HepG2 (cell line): Measurements from ENCODE around the gene ETV2. TPM values are rescaled to one million over a fixed set of nuclear protein-coding genes. Genes with fewer than 3 reads are reported as not detected.
"Not testable (repeated sequence)": the region's sequence is repeated elsewhere in the genome, so short reads cannot be mapped to it uniquely, and the experiment has no call there.

Experiments used
- ATAC-seq: fragments of 200-7000 bp; cut with Tn5 transposase; 3 replicates; pipeline ENCODE4 v1.9.1; 2020; ENCODE audit warnings: mild to moderate bottlenecking, moderate library complexity
- BruUV-seq: library from RNA; stranded (reverse); fragments of 400-500 nt; replicated peaks from 2 replicates; lab custom pipeline; 2021; lab: Mats Ljungman, UMichigan
- CTCF ChIA-PET: fragments of 300-600 bp; formaldehyde crosslinking; extraction: SDS; loops from one replicate; lab custom pipeline; 2021; ENCODE audit warnings: low total read pairs, inconsistent platforms, low intra/inter-chr PET ratio; lab: Yijun Ruan, JAX
- POLR2A ChIA-PET: fragments of 350-600 bp; sonication (Branson Sonifier 250); formaldehyde crosslinking; loops from one replicate; lab custom pipeline; 2020; ENCODE audit warnings: antibody characterized with exemption, inconsistent platforms; lab: Yijun Ruan, JAX
- DNase-seq: peaks from one replicate; pipeline ENCODE4 v3.0.0-alpha.2; 2015; ENCODE audit warnings: low spot score
- FAIRE-seq: peaks from 3 replicates; lab custom pipeline; 2011; peaks lifted over from hg19 to GRCh38; lab: Jason Lieb, UNC
- H2AFZ ChIP-seq: one replicate; pipeline ENCODE4 v1.6.1; 2011; ENCODE audit warnings: low read length, inconsistent platforms
- H3K27ac ChIP-seq: fragments of 300-600 bp; 3 replicates; pipeline ENCODE4 v1.8.0; 2011; ENCODE audit warnings: mixed run types, mild to moderate bottlenecking, mixed read lengths, low read length, inconsistent platforms; ENCODE audit not compliant: insufficient read depth; ENCODE audit errors: extremely low read length
- H3K27me3 ChIP-seq, 2 experiments: fragments of 200-600 bp in 1 of 2; 2 replicates in 1 of 2; 3 replicates in 1 of 2; pipeline versions ENCODE4 v1.6.0 to v1.8.0; 2011; ENCODE audit warnings: low read length in 2 of 2, mild to moderate bottlenecking in 2 of 2, moderate library complexity in 2 of 2, inconsistent platforms in 1 of 2; ENCODE audit not compliant: insufficient read depth in 2 of 2, control insufficient read depth in 1 of 2
- H3K36me3 ChIP-seq, 2 experiments: fragments of 200-600 bp in 1 of 2; replicated peaks in 1 of 2; 2 replicates in 1 of 2; 3 replicates in 1 of 2; pipeline versions ENCODE4 v1.5.1 to v1.8.0; 2011; ENCODE audit warnings: low read length in 2 of 2, inconsistent platforms in 1 of 2; ENCODE audit not compliant: insufficient read depth in 2 of 2, control insufficient read depth in 1 of 2
- H3K4me1 ChIP-seq: 2 replicates; pipeline ENCODE4 v1.5.1; 2012; ENCODE audit warnings: low read length, inconsistent platforms; ENCODE audit not compliant: insufficient read depth
- H3K4me2 ChIP-seq: 2 replicates; pipeline ENCODE4 v1.6.0; 2011; ENCODE audit warnings: low read depth, low read length, inconsistent platforms
- H3K4me3 ChIP-seq, 3 experiments: fragments of 200-600 bp in 1 of 3; sonication (generic), shearing (Covaris generic) in 1 of 3; replicated peaks in 1 of 3; 2 replicates each; pipeline ENCODE4 v1.5.1; 2011 to 2016; ENCODE audit warnings: low read length in 3 of 3, inconsistent platforms in 2 of 3, low read depth in 2 of 3, mild to moderate bottlenecking in 2 of 3, control low read depth in 1 of 3, mixed read lengths in 1 of 3; ENCODE audit not compliant: insufficient read depth in 1 of 3
- H3K79me2 ChIP-seq: one replicate; pipeline ENCODE4 v1.6.1; 2011; ENCODE audit warnings: low read length, inconsistent platforms; ENCODE audit not compliant: insufficient read depth
- H3K9ac ChIP-seq: 2 replicates; pipeline ENCODE4 v1.6.0; 2011; ENCODE audit warnings: mild to moderate bottlenecking, low read depth, low read length, inconsistent platforms; ENCODE audit not compliant: insufficient read depth
- H3K9me3 ChIP-seq: 2 replicates; pipeline ENCODE4 v1.5.1; 2012; ENCODE audit warnings: mild to moderate bottlenecking, low read length
- H4K20me1 ChIP-seq: 2 replicates; pipeline ENCODE4 v1.6.0; 2011; ENCODE audit warnings: inconsistent platforms, mild to moderate bottlenecking, low read length, moderate library complexity; ENCODE audit not compliant: insufficient read depth
- ATF1 ChIP-seq: IDR thresholded peaks from 2 replicates; pipeline ENCODE4 v1.6.1; 2016; ENCODE audit warnings: mild to moderate bottlenecking, control low read depth
- CTCF ChIP-seq: sonication (generic); formaldehyde crosslinking; IDR thresholded peaks from 2 replicates; pipeline ENCODE4 v1.5.0; 2020; ENCODE audit warnings: mild to moderate bottlenecking, missing genetic modification reagents, moderate library complexity
- FOXA1 ChIP-seq, 2 experiments: fragments of 450-650 bp in 1 of 2; sonication (generic) in 1 of 2; formaldehyde crosslinking in 1 of 2; IDR thresholded peaks; 2 replicates each; pipeline versions ENCODE4 v1.4.0 to v1.6.1; 2016 to 2020; ENCODE audit warnings: missing genetic modification reagents in 1 of 2
- MLLT10 ChIP-seq: sonication (generic); formaldehyde crosslinking; IDR thresholded peaks from 2 replicates; pipeline ENCODE4 v1.4.0; 2020; ENCODE audit warnings: missing genetic modification reagents
- NCOA5 ChIP-seq: sonication (generic); formaldehyde crosslinking; IDR thresholded peaks from 2 replicates; pipeline ENCODE4 v1.4.0; 2020; ENCODE audit warnings: missing genetic modification reagents
- RAD21 ChIP-seq: fragments of 450-650 bp; formaldehyde crosslinking; IDR thresholded peaks from 2 replicates; pipeline ENCODE4 v1.5.0; 2020; ENCODE audit warnings: mild to moderate bottlenecking
- SMC3 ChIP-seq: IDR thresholded peaks from 2 replicates; pipeline ENCODE4 v1.6.1; 2011; ENCODE audit warnings: low read length, improper control_type of control experiment
- ZNF121 ChIP-seq: sonication (generic); formaldehyde crosslinking; IDR thresholded peaks from 2 replicates; pipeline ENCODE4 v1.5.0; 2020; ENCODE audit warnings: mild to moderate bottlenecking, missing genetic modification reagents
- ZNF235 ChIP-seq: sonication (generic); formaldehyde crosslinking; IDR thresholded peaks from 2 replicates; pipeline ENCODE4 v1.8.1; 2023; ENCODE audit warnings: mild to moderate bottlenecking, missing genetic modification reagents, borderline replicate concordance
- ZNF567 ChIP-seq: sonication (generic); formaldehyde crosslinking; IDR thresholded peaks from 2 replicates; pipeline ENCODE4 v1.8.1; 2023; ENCODE audit warnings: mild to moderate bottlenecking, missing genetic modification reagents, borderline replicate concordance
- ZNF709 ChIP-seq: sonication (generic); formaldehyde crosslinking; IDR thresholded peaks from 2 replicates; pipeline ENCODE4 v1.5.0; 2020; ENCODE audit warnings: mild to moderate bottlenecking, missing genetic modification reagents
- ZNF792 ChIP-seq: IDR thresholded peaks from 2 replicates; pipeline ENCODE4 v1.6.1; 2016
- WGBS: methylation state at CpG from one replicate; pipeline ENCODE4 v1.1.6; 2017; ENCODE audit warnings: low lambda C conversion rate; 5-methylcytosine and 5-hydroxymethylcytosine counted together
- in situ Hi-C: cut with HindIII; loops from 2 replicates; pipeline ENCODE4 v1.10.0; 2017; ENCODE audit warnings: low pct_unique_long_range_greater_than_20kb; ENCODE audit not compliant: extremely low pct_ligation_motif_present
- intact Hi-C: fragments of 100-400 bp; cut with micrococcal nuclease; formaldehyde crosslinking; loops from one replicate; pipeline ENCODE4 v1.10.0; 2022; ENCODE audit not compliant: unreplicated experiment
- polyA plus RNA-seq, 8 experiments: library from polyadenylated mRNA; depleted of rRNA in 3 of 8; stranded (reverse) in 7 of 8; unstranded in 1 of 8; fragments of >200 nt; fragmentation: Illumina TruSeq in 4 of 8; extraction: Trizol in 4 of 8; gene quantifications; 2 replicates each; pipeline versions ENCODE4 v1.2.1 to v1.2.3, GENCODE V29; 2011 to 2016; ENCODE audit warnings: low read depth in 4 of 8, missing spikeins in 1 of 8, mixed read lengths in 1 of 8; ENCODE audit not compliant: insufficient read depth in 1 of 8
- total RNA-seq, 5 experiments: library from RNA; depleted of rRNA; stranded (reverse); fragments of >200 nt; fragmentation: Illumina TruSeq; extraction: Trizol; gene quantifications; 2 replicates each; pipeline ENCODE4 v1.2.3, GENCODE V29; 2016; ENCODE audit warnings: low read depth in 1 of 5
- TF ChIP-seq, protein P1 (sequence below): sonication (generic); formaldehyde crosslinking; IDR thresholded peaks from 2 replicates; pipeline ENCODE4 v1.5.0; 2020; ENCODE audit warnings: mild to moderate bottlenecking, missing genetic modification reagents

ETV2 gene
- total and polyA plus RNA-seq, 2 of the 13 experiments (the other 11 are each of a cell fraction or from before 2014, with no cell fraction given): 0.07 to 0.20 TPM

DNA sequence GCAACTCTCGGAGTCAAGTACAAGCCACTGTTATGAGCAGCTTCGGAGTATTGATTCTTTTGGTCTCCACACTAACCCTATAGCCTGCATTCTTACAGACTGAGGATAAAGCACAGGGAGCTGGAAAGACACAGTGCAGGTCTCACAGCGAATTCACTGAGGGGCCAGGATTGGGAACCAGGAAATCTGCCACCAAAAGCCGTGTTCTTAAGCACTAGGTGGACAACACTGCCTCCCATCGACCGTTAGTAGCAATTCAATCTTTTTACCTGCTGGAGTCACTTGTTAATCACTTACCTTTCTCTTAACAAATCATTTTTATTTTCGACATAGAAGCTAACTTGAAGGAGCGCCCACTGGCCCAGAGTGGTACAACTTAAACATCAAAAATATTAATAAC, 49.3 kb upstream of the ETV2 start (continued):
- TF ChIP-seq SMC3: peak; percentile 41; the same call in 1 of the 2 replicates
- no peak for TF ChIP-seq ZNF235 (CRISPR knock-in tag)
- TF ChIP-seq ATF1 (CRISPR knock-in tag): no peak
- TF ChIP-seq ZNF567: no peak
- no peak for TF ChIP-seq FOXA1 (IDR thresholded peaks at IDR 0.05)
- TF ChIP-seq FOXA1 (CRISPR knock-in tag; IDR thresholded peaks at IDR 0.05): no peak
- TF ChIP-seq CTCF (CRISPR knock-in tag): peak; percentile 82
- no peak for TF ChIP-seq ZNF709
- peak; percentile 62; the same call in 1 of the 2 replicates for TF ChIP-seq RAD21
- no peak for TF ChIP-seq NCOA5 (CRISPR knock-in tag)
- TF ChIP-seq ZNF792: no peak
- TF ChIP-seq MLLT10 (CRISPR knock-in tag): no peak

GRCh38 chr19:35595026-35595425, 46.5 kb upstream of the ETV2 start:
- H4K20me1 ChIP-seq, H3K4me2 ChIP-seq, POLR2A ChIA-PET, in situ Hi-C loops, CTCF ChIA-PET, H3K36me3 ChIP-seq, H3K9ac ChIP-seq, intact Hi-C loops, H3K79me2 ChIP-seq, H3K4me3 ChIP-seq, H3K27ac ChIP-seq, DNase-seq, BruUV-seq, FAIRE-seq, H2AFZ ChIP-seq, H3K9me3 ChIP-seq, ATAC-seq, H3K27me3 ChIP-seq: not testable (repeated sequence)
- peaks cover 31% of the 10 kb centered on the region for H3K4me1 ChIP-seq
- TF ChIP-seq, protein P1, sequence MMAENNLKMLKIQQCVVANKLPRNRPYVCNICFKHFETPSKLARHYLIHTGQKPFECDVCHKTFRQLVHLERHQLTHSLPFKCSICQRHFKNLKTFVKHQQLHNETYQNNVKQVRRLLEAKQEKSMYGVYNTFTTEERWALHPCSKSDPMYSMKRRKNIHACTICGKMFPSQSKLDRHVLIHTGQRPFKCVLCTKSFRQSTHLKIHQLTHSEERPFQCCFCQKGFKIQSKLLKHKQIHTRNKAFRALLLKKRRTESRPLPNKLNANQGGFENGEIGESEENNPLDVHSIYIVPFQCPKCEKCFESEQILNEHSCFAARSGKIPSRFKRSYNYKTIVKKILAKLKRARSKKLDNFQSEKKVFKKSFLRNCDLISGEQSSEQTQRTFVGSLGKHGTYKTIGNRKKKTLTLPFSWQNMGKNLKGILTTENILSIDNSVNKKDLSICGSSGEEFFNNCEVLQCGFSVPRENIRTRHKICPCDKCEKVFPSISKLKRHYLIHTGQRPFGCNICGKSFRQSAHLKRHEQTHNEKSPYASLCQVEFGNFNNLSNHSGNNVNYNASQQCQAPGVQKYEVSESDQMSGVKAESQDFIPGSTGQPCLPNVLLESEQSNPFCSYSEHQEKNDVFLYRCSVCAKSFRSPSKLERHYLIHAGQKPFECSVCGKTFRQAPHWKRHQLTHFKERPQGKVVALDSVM: 0 out of 2 replicates have a peak, but pooled peaks have one; percentile 5
- peak; percentile 91 for TF ChIP-seq ZNF121
- WGBS: 36% methylated on average over 3 of the region's 3 CpGs
